ENCODE measurements around the gene CTSA.

The CTSA gene

GRCh38 chr20:45872626-45873025 lies 18.5 kb upstream of the CTSA start:
- no peak for TF ChIP-seq SIN3A (IDR thresholded peaks at IDR 0.05; ENCODE audit: borderline replicate concordance, insufficient read depth, low read length)
- TF ChIP-seq, protein P1, sequence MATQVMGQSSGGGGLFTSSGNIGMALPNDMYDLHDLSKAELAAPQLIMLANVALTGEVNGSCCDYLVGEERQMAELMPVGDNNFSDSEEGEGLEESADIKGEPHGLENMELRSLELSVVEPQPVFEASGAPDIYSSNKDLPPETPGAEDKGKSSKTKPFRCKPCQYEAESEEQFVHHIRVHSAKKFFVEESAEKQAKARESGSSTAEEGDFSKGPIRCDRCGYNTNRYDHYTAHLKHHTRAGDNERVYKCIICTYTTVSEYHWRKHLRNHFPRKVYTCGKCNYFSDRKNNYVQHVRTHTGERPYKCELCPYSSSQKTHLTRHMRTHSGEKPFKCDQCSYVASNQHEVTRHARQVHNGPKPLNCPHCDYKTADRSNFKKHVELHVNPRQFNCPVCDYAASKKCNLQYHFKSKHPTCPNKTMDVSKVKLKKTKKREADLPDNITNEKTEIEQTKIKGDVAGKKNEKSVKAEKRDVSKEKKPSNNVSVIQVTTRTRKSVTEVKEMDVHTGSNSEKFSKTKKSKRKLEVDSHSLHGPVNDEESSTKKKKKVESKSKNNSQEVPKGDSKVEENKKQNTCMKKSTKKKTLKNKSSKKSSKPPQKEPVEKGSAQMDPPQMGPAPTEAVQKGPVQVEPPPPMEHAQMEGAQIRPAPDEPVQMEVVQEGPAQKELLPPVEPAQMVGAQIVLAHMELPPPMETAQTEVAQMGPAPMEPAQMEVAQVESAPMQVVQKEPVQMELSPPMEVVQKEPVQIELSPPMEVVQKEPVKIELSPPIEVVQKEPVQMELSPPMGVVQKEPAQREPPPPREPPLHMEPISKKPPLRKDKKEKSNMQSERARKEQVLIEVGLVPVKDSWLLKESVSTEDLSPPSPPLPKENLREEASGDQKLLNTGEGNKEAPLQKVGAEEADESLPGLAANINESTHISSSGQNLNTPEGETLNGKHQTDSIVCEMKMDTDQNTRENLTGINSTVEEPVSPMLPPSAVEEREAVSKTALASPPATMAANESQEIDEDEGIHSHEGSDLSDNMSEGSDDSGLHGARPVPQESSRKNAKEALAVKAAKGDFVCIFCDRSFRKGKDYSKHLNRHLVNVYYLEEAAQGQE (IDR thresholded peaks at IDR 0.05; ENCODE audit: insufficient read depth in 1 of 2, low read depth in 2 of 2, low read length in 2 of 2) = no peak
- no peak for TF ChIP-seq POLR2AphosphoS5 (IDR thresholded peaks at IDR 0.05; ENCODE audit: low read depth, low read length)
- no peak for TF ChIP-seq FOXP2 (optimal IDR thresholded peaks at IDR 0.05; ENCODE audit: borderline replicate concordance, extremely low read depth, extremely low read length, insufficient read depth)
- TF ChIP-seq TAF1 (IDR thresholded peaks at IDR 0.05; ENCODE audit: borderline replicate concordance, insufficient read depth, low read length) = no peak

DNA sequence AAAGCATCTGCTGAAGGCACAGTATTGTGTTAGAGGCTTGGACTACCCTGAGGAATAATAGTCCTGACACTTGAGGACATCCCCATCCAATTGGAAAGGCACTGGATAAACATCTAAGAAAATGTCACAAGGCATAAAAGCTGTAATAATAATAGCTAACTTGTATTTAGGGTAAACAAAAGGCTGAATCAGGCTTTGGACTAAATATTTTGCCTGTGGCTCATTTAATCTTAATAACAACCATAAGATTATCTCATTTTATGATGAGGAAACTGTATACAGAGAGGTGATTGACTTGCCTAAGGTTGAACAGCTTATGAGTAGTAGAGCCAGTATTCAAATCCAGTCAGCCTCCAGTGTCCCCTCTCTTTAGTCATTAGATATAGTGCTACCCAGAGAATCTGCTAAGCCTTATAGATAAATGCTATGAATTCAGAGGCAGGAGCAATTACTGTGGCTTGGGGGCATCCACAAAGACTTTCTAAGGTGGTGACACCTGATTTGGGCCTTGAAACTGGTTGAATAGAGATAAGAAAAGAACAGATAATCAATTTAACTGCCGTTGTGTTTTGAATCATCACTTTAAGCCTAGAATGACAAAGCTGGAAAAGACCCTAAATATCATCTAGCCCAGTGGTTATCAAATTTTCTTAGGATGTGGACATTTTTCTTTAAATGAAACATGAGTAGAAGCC lies 17.6 kb upstream of the CTSA start:
- TF ChIP-seq, protein P1 (IDR thresholded peaks at IDR 0.05; ENCODE audit: insufficient read depth in 1 of 2, low read depth in 2 of 2, low read length in 2 of 2) = no peak
- TF ChIP-seq SIN3A (IDR thresholded peaks at IDR 0.05; ENCODE audit: borderline replicate concordance, insufficient read depth, low read length) (no peak), FOXP2 (optimal IDR thresholded peaks at IDR 0.05; ENCODE audit: borderline replicate concordance, extremely low read depth, extremely low read length, insufficient read depth) (no peak), TAF1 (IDR thresholded peaks at IDR 0.05; ENCODE audit: borderline replicate concordance, insufficient read depth, low read length) (no peak)

- TF ChIP-seq FOXP2 (optimal IDR thresholded peaks at IDR 0.05; ENCODE audit: borderline replicate concordance, extremely low read depth, extremely low read length, insufficient read depth) = no peak
- no peak for TF ChIP-seq POLR2AphosphoS5 (IDR thresholded peaks at IDR 0.05; ENCODE audit: low read depth, low read length)
- no peak for TF ChIP-seq SIN3A (IDR thresholded peaks at IDR 0.05; ENCODE audit: borderline replicate concordance, insufficient read depth, low read length)
- TF ChIP-seq TAF1 (IDR thresholded peaks at IDR 0.05; ENCODE audit: borderline replicate concordance, insufficient read depth, low read length) = no peak
- TF ChIP-seq, protein P1 (IDR thresholded peaks at IDR 0.05; ENCODE audit: insufficient read depth in 1 of 2, low read depth in 2 of 2, low read length in 2 of 2) = no peak
Observed at GRCh38 chr20:45874576-45874975, 16.6 kb upstream of the CTSA start.

DNA sequence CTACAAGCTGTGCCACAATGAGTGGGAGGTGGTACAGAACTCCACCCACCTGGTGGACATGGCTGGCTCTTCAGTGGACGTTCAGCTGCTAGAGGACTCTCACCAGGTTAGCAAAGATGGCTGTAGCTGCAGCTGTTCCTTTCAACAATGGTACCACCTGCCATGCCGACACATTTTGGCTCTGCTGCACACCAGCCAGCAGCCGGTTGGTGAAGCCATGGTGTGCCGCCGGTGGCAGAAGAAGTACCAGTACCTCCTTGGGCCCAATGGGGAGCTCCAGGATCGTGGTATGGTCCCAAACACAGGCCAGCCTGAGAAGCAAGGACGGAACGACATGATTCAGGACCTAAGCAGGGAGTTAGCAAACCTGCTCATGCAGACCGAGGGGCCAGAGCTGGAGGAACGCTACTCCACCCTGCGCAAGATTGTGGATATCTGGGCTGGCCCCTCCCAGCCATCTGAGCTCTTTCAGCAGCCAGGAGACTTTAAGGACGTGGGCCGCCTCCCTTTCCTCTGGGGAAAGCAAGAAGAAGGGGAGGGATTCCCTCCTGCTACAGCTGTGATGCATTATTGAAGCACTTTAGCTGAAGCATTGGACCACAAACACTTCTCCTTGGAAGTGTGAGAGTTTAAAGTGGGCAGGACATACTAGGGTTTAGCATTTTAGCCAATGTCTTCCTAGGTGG lies 12.9 kb upstream of the CTSA start:
- TF ChIP-seq SIN3A (IDR thresholded peaks at IDR 0.05; ENCODE audit: borderline replicate concordance, insufficient read depth, low read length) (no peak), TAF1 (IDR thresholded peaks at IDR 0.05; ENCODE audit: borderline replicate concordance, insufficient read depth, low read length) (no peak), POLR2AphosphoS5 (IDR thresholded peaks at IDR 0.05; ENCODE audit: low read depth, low read length) (no peak), FOXP2 (optimal IDR thresholded peaks at IDR 0.05; ENCODE audit: borderline replicate concordance, extremely low read depth, extremely low read length, insufficient read depth) (no peak)
- TF ChIP-seq, protein P1 (IDR thresholded peaks at IDR 0.05; ENCODE audit: insufficient read depth in 1 of 2, low read depth in 2 of 2, low read length in 2 of 2) = no peak

Data from PFSK-1 (cell line).